ENCODE measurements around the gene GAREM1. TPM values are rescaled to one million over a fixed set of nuclear protein-coding genes. Genes with fewer than 3 reads are reported as not detected.

The GAREM1 gene
- total RNA-seq, 6 donors from 2014 or later: 8.1 to 21.0 (median 13.7) TPM

DNA sequence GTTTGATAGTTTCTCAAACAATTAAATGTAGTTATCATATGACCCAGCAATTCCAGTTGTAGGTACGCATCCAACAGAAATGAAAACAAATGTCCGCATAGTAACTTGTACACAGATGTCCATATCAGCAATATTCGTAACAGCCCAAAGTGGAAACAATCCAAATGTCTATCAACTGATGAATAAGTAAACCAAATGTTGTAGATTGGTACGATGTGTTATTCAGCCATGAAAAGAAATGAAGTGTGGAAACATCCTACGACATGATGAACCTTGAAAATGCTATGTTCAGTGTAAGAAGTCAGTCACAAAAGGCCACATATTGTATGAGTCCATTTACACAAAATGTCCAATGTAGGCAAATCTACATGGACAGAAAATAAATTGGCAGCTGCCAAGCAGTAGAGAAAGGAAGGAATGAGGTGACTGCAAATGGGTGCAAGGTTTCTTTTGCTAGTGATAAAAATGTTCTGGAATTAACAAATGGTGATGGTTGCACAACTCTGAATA, 26.9 kb downstream of the GAREM1 start:
- H3K4me1 ChIP-seq: peaks cover 0 to 5% (median 2%) of the 10 kb centered on the region in 4 donors
- WGBS, 2 donors: 87 to 89% methylated on average over 5 of the region's 5 CpGs
- H3K27me3 ChIP-seq: no peaks in the 10 kb centered on the region
- no peak overlapping the region for H3K4me3 ChIP-seq
- no peaks in the 10 kb centered on the region for H3K9me3 ChIP-seq
- H3K36me3 ChIP-seq: no peaks in the 10 kb centered on the region
- ATAC-seq (ENCODE audit: low FRiP score in 2 of 2): no peak
- DNase-seq: no peak
- no peak for TF ChIP-seq EP300 (IDR thresholded peaks at IDR 0.05)
- no peak overlapping the region for H3K27ac ChIP-seq

DNA sequence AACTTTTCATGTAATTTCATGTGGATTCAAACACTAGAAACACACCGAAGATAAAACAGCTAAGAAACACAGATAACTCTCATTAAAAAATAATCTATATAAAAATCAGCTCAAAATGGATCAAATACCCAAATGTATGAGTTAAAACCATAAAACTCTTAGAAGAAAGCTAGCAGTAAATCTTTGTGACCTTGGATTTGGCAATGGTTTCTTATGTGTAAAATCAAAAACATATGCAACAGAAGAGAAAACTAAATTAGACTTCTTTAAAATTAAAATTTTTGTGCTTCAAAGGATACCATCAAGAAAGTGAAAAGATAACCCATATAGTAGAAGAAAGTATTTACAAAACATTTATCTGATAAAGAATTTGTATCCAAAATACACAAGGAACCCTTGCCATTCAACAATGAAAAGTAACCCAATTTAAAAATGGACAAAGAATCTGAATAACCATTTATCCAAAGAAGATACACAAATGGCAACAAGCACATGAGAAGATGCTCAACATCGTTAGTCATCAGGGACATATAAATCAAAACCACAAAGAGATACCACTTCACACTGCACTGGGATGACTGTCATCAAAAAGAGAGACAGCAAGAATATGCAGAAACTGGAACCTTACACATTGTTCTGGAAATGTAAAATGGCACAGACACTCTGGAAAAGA, 27.5 kb downstream of the GAREM1 start:
- no peaks in the 10 kb centered on the region for H3K36me3 ChIP-seq
- peaks cover 0 to 7% (median 2%) of the 10 kb centered on the region in 4 donors for H3K4me1 ChIP-seq
- no peak overlapping the region for H3K27ac ChIP-seq
- DNase-seq: no peak
- no peaks in the 10 kb centered on the region for H3K9me3 ChIP-seq
- TF ChIP-seq, protein P1, sequence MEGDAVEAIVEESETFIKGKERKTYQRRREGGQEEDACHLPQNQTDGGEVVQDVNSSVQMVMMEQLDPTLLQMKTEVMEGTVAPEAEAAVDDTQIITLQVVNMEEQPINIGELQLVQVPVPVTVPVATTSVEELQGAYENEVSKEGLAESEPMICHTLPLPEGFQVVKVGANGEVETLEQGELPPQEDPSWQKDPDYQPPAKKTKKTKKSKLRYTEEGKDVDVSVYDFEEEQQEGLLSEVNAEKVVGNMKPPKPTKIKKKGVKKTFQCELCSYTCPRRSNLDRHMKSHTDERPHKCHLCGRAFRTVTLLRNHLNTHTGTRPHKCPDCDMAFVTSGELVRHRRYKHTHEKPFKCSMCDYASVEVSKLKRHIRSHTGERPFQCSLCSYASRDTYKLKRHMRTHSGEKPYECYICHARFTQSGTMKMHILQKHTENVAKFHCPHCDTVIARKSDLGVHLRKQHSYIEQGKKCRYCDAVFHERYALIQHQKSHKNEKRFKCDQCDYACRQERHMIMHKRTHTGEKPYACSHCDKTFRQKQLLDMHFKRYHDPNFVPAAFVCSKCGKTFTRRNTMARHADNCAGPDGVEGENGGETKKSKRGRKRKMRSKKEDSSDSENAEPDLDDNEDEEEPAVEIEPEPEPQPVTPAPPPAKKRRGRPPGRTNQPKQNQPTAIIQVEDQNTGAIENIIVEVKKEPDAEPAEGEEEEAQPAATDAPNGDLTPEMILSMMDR (IDR thresholded peaks at IDR 0.05): no peak
- TF ChIP-seq POLR2AphosphoS5 (IDR thresholded peaks at IDR 0.05) (no peak), POLR2A (IDR thresholded peaks at IDR 0.05) (no peak), EP300 (IDR thresholded peaks at IDR 0.05) (no peak)
- 82 to 87% methylated on average over 2 of the region's 2 CpGs for WGBS, 2 donors
- H3K27me3 ChIP-seq: no peaks in the 10 kb centered on the region
- H3K4me3 ChIP-seq: no peak overlapping the region
- no peak for ATAC-seq (ENCODE audit: low FRiP score in 2 of 2)

DNA sequence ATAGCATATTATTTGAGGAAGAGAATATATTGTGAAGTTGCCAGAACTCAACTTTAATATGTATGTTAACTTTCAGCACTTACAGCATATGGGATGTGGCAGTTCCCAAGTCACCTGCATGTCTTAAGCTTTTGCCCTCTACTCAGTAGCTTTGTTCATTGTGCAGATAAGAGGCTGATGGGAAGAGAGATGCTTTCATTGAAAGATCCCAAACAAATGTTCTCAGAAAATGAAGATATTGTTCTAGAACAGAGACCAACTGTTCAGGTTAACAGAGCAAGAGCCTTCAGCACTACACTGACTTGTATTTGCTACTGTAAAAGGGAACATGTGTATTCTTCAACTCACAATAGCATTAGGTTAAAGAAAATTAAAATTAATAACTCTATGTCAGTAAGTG, 28.1 kb downstream of the GAREM1 start:
- Histone ChIP-seq H3K4me3 (no peak overlapping the region), H3K9me3 (no peaks in the 10 kb centered on the region), H3K27me3 (no peaks in the 10 kb centered on the region), H3K27ac (no peak overlapping the region), H3K36me3 (no peaks in the 10 kb centered on the region), H3K4me1 (peaks cover 0 to 7% (median 3%) of the 10 kb centered on the region in 4 donors)
- ATAC-seq (ENCODE audit: low FRiP score in 2 of 2) (no peak), DNase-seq (no peak)
- TF ChIP-seq, protein P1 (IDR thresholded peaks at IDR 0.05): no peak
- no peak for TF ChIP-seq POLR2AphosphoS5 (IDR thresholded peaks at IDR 0.05)
- no peak for TF ChIP-seq EP300 (IDR thresholded peaks at IDR 0.05)
- TF ChIP-seq POLR2A (IDR thresholded peaks at IDR 0.05): no peak

DNA sequence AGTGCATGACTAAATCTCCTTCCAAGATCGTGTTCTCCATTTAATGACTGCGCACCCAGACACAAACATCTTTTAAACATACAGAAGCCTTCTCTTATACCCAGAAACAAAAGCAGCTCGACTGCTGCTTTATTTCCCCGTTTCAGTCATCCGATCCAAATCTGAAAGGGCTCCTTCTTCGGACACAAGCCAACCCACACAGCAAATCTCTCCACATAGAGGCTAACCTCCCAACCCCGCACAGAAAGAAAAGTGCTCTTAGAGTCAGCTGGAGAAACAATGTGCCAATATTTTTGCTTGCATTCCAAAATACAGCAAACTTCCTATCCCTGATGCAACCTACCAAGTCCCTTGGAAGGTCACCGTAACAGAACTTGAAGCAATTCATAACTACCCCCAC, 29.1 kb downstream of the GAREM1 start:
- Histone ChIP-seq H3K27me3 (no peaks in the 10 kb centered on the region), H3K9me3 (no peaks in the 10 kb centered on the region), H3K36me3 (no peaks in the 10 kb centered on the region), H3K27ac (peak overlapping the region in 1 of 4 donors; percentile 3), H3K4me3 (peak overlapping the region in 1 of 4 donors; percentile 10), H3K4me1 (peaks cover 0 to 7% (median 3%) of the 10 kb centered on the region in 4 donors)
- TF ChIP-seq POLR2A (IDR thresholded peaks at IDR 0.05) (no peak), POLR2AphosphoS5 (IDR thresholded peaks at IDR 0.05) (no peak)
- DNase-seq (no peak), ATAC-seq (ENCODE audit: low FRiP score in 2 of 2) (no peak)
- 56 to 58% methylated on average over 8 of the region's 8 CpGs for WGBS, 2 donors

DNA sequence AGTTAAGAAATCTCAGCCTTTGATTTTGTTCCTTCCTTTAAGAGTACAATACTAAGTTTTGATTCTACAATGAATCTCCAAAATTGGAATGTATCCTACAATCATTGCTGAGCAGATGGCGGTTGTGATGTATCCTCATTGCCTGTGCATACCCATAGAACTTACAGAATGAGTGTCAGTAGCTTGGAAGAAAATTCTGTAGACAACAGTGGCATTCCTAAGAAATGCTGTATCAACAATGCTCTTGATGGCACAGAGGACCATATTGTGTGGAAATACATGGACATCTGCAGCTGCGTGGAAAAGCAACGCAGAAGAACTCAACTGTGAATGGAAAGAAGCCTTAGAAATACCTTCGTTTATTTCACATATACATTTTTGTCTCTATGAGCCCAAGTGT, 30.2 kb downstream of the GAREM1 start:
- no peaks in the 10 kb centered on the region for H3K36me3 ChIP-seq
- no peak overlapping the region for H3K4me3 ChIP-seq
- no peak overlapping the region for H3K27ac ChIP-seq
- ATAC-seq (ENCODE audit: low FRiP score in 2 of 2) (no peak), DNase-seq (no peak)
- no peaks in the 10 kb centered on the region for H3K9me3 ChIP-seq
- peaks cover 0 to 8% (median 5%) of the 10 kb centered on the region in 4 donors for H3K4me1 ChIP-seq
- TF ChIP-seq EP300 (IDR thresholded peaks at IDR 0.05): no peak
- TF ChIP-seq, protein P1 (IDR thresholded peaks at IDR 0.05): no peak
- TF ChIP-seq POLR2A (IDR thresholded peaks at IDR 0.05): no peak
- TF ChIP-seq POLR2AphosphoS5 (IDR thresholded peaks at IDR 0.05): no peak
- H3K27me3 ChIP-seq: no peaks in the 10 kb centered on the region
- WGBS, 2 donors: 79 to 82% methylated on average over 4 of the region's 4 CpGs

DNA sequence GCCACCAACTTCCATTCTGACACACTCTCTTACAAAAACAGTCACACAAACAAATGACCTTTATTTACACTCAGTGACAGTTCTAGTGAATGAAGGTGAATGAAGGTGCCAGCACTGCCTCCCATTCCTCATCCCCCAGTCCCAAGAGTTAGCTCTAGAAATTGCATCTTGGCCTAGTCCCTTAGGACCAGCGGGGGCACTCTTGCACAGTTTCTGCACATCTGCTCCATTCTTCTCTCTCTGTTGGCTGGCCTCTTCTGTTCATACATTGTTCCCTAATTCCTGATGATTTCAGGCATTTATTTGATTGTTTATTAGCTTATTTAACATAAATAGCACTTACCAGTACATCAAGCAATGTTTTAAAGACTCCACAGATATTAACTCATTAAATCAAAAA, 30.9 kb downstream of the GAREM1 start:
- no peaks in the 10 kb centered on the region for H3K9me3 ChIP-seq
- no peak for ATAC-seq (ENCODE audit: low FRiP score in 2 of 2)
- TF ChIP-seq POLR2AphosphoS5 (IDR thresholded peaks at IDR 0.05) (no peak), EP300 (IDR thresholded peaks at IDR 0.05) (no peak), POLR2A (IDR thresholded peaks at IDR 0.05) (no peak)
- TF ChIP-seq, protein P1 (IDR thresholded peaks at IDR 0.05): no peak
- H3K27me3 ChIP-seq: no peaks in the 10 kb centered on the region
- DNase-seq: no peak
- WGBS, 2 donors: 90 to 100% methylated on average over 1 of the region's 1 CpG
- H3K27ac ChIP-seq: no peak overlapping the region
- peaks cover 0 to 8% (median 5%) of the 10 kb centered on the region in 4 donors for H3K4me1 ChIP-seq
- H3K36me3 ChIP-seq: no peaks in the 10 kb centered on the region
- H3K4me3 ChIP-seq: no peak overlapping the region

Data from upper lobe of left lung (tissue), 6 donors.